Measurements from ENCODE around the gene FGF18.
"Not testable (repeated sequence)": the region's sequence is repeated elsewhere in the genome, so short reads cannot be mapped to it uniquely, and the experiment has no call there.

Gene FGF18

GRCh38 chr5:171413153-171413910 lies 6.1 kb upstream of the FGF18 start:
- Histone ChIP-seq H3K79me2 (ENCODE audit: insufficient read depth, low read length) (peaks cover 20% of the 10 kb centered on the region), H3F3A (ENCODE audit: low read depth) (no peaks in the 10 kb centered on the region), H3K4me2 (ENCODE audit: low read depth, low read length, poor library complexity, severe bottlenecking) (no peak overlapping the region), H3K27me3 (ENCODE audit: insufficient read depth, low read length, poor library complexity, severe bottlenecking) (no peaks in the 10 kb centered on the region), H3K36me3 (ENCODE audit: insufficient read depth, low read length) (peaks cover 48% of the 10 kb centered on the region; the same call in 1 of the 2 replicates), H3K9me3 (ENCODE audit: insufficient read depth, low read depth, low read length) (no peaks in the 10 kb centered on the region), H3K4me3 (ENCODE audit: low read length, poor library complexity, severe bottlenecking) (no peak overlapping the region), H2AFZ (ENCODE audit: low read length) (no peak overlapping the region), H3K9ac (ENCODE audit: low read depth, low read length, poor library complexity, severe bottlenecking) (no peak overlapping the region), H3K4me1 (ENCODE audit: insufficient read depth, low read length, poor library complexity, severe bottlenecking) (no peaks in the 10 kb centered on the region), H3K9me2 (replicated peaks; ENCODE audit: low read depth, low read length) (no peaks in the 10 kb centered on the region), H4K20me1 (ENCODE audit: insufficient read depth, low read length, poor library complexity, severe bottlenecking) (peaks cover 35% of the 10 kb centered on the region)
- TF ChIP-seq EZH2phosphoT487 (IDR thresholded peaks at IDR 0.05; ENCODE audit: borderline replicate concordance) (no peak), CTCF (conservative IDR thresholded peaks at IDR 0.05; ENCODE audit: low read length) (no peak)

- H3K4me3 ChIP-seq (ENCODE audit: low read length, poor library complexity, severe bottlenecking); H3K9ac ChIP-seq (ENCODE audit: low read depth, low read length, poor library complexity, severe bottlenecking); H3K9me2 ChIP-seq (replicated peaks; ENCODE audit: low read depth, low read length); H3K4me2 ChIP-seq (ENCODE audit: low read depth, low read length, poor library complexity, severe bottlenecking); H2AFZ ChIP-seq (ENCODE audit: low read length); H3K4me1 ChIP-seq (ENCODE audit: insufficient read depth, low read length, poor library complexity, severe bottlenecking); H3F3A ChIP-seq (ENCODE audit: low read depth); H3K9me3 ChIP-seq (ENCODE audit: insufficient read depth, low read depth, low read length); H3K27me3 ChIP-seq (ENCODE audit: insufficient read depth, low read length, poor library complexity, severe bottlenecking): not testable (repeated sequence)
- Histone ChIP-seq H3K79me2 (ENCODE audit: insufficient read depth, low read length) (peaks cover 14% of the 10 kb centered on the region; the same call in 1 of the 2 replicates), H3K36me3 (ENCODE audit: insufficient read depth, low read length) (peaks cover 42% of the 10 kb centered on the region; the same call in 1 of the 2 replicates), H4K20me1 (ENCODE audit: insufficient read depth, low read length, poor library complexity, severe bottlenecking) (peaks cover 28% of the 10 kb centered on the region)
Observed at GRCh38 chr5:171413993-171414392, 5.5 kb upstream of the FGF18 start.

DNA sequence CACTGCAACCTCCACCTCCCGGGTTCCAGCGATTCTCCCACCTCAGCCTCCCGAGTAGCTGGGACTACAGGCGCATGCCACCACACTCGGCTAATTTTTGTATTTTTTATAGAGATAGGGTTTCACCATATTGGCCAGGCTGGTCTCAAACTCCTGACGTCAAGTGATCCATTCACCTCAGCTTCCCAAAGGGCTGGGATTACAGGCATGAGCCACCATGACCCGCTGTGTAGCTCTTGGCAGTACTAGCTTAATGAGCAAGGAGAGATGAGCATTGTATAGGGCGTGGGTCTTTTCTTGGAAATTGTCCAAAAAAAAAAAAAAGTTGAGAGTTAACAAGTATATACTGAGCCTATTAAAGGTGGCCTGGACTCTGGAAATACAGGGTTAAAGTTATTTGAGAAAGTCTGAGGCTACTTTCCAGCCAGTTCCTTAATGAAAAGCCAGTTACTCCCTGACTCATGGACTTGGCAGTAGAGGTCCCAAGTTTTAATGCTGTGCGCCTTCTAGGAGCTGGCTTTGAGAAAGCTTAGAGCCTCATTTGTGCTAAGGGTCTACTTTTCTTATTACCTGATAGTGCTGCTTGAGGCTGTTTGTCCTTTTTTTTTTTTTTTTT lies 4.2 kb upstream of the FGF18 start:
- Histone ChIP-seq H4K20me1 (ENCODE audit: insufficient read depth, low read length, poor library complexity, severe bottlenecking) (peaks cover 19% of the 10 kb centered on the region), H3K79me2 (ENCODE audit: insufficient read depth, low read length) (peaks cover 4% of the 10 kb centered on the region; the same call in 1 of the 2 replicates), H3K9ac (ENCODE audit: low read depth, low read length, poor library complexity, severe bottlenecking) (no peak overlapping the region), H3K9me2 (replicated peaks; ENCODE audit: low read depth, low read length) (no peaks in the 10 kb centered on the region), H3F3A (ENCODE audit: low read depth) (no peaks in the 10 kb centered on the region), H3K4me3 (ENCODE audit: low read length, poor library complexity, severe bottlenecking) (no peak overlapping the region), H3K9me3 (ENCODE audit: insufficient read depth, low read depth, low read length) (no peaks in the 10 kb centered on the region), H3K4me2 (ENCODE audit: low read depth, low read length, poor library complexity, severe bottlenecking) (no peak overlapping the region), H3K4me1 (ENCODE audit: insufficient read depth, low read length, poor library complexity, severe bottlenecking) (no peaks in the 10 kb centered on the region), H3K27me3 (ENCODE audit: insufficient read depth, low read length, poor library complexity, severe bottlenecking) (no peaks in the 10 kb centered on the region), H2AFZ (ENCODE audit: low read length) (no peak overlapping the region), H3K36me3 (ENCODE audit: insufficient read depth, low read length) (peaks cover 29% of the 10 kb centered on the region; the same call in 1 of the 2 replicates)
- TF ChIP-seq CTCF (conservative IDR thresholded peaks at IDR 0.05; ENCODE audit: low read length) (no peak), EZH2phosphoT487 (IDR thresholded peaks at IDR 0.05; ENCODE audit: borderline replicate concordance) (no peak)

All from Loucy (cell line).